Measurements from ENCODE around the gene ENGASE. TPM values are rescaled to one million over a fixed set of nuclear protein-coding genes. Genes with fewer than 3 reads are reported as not detected.

The ENGASE gene
- total and polyA plus RNA-seq, 2 of the 8 experiments (the other 6 are each of a cell fraction or from before 2014, with no cell fraction given), result 9.3 to 36.1 TPM

- TF ChIP-seq, protein P1, sequence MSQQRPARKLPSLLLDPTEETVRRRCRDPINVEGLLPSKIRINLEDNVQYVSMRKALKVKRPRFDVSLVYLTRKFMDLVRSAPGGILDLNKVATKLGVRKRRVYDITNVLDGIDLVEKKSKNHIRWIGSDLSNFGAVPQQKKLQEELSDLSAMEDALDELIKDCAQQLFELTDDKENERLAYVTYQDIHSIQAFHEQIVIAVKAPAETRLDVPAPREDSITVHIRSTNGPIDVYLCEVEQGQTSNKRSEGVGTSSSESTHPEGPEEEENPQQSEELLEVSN (IDR thresholded peaks at IDR 0.05), result no peak
- TF ChIP-seq USF2 (IDR thresholded peaks at IDR 0.05; ENCODE audit: low read length) (no peak), MAFK (IDR thresholded peaks at IDR 0.05; ENCODE audit: low read depth, low read length) (no peak), JUN (IDR thresholded peaks at IDR 0.05; ENCODE audit: low read depth, low read length) (no peak)
These were observed 927 bp upstream of the ENGASE start (continued) for GRCh38 chr17:79073706-79074088.
